GM18498 (cell line): ENCODE results near the gene NOXA1.

Source experiments
- ATAC-seq: cut with Tn5 transposase; IDR thresholded peaks from one replicate; pipeline ENCODE4 v1.9.1; 2021; ENCODE audit warnings: mild to moderate bottlenecking, moderate library complexity; ENCODE audit not compliant: unreplicated experiment

Gene NOXA1

DNA sequence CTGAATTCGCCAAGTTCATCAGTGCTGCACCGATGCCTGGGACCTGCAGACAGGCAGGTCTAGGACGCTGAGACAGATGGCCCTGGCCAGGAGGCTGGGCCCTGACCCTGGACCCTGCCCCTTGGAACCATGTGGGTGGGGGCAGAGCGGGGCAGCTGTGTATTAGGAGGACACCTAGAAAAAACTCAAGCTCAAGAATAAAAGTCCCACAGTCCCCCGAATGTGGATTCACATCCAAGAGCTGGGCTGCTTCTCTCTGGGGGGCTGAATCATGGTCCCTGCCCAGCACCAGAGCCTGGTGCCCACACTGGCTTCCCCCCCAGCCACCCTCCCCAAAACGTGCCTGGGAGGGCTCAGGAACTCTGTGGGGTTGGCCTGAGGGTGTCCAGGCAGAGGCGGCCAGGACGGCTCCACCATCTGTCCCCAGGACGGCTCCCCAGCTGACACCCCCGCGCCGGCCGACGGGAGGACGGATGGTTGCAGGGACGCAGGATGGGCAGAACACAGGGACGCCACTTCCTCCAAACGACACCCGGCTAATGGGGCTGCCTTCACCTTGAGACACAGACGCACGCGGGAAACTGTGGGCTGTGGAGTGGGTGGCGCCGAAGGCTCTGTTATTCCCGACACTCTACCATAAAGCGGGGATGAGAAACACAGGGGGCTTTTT, 35.2 kb upstream of the NOXA1 start:
- no peak for ATAC-seq

- ATAC-seq = no peak
Observed at GRCh38 chr9:137388589-137389427, 34.4 kb upstream of the NOXA1 start.

DNA sequence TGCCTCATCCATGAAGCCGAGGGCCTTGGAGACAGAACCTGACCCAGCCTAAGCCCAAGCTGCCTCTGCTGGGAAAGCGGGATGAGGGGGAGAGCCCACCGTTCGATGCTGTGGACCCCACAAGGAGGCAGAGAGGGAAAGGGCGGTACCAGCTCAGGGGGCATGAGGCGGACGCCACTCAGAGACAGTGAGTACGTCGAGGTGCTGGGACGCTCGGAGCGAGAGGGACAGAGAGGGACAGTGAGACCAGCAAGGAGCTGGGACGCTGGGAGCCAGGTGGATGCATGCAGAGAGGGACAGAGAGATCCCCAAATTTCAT, 33.8 kb upstream of the NOXA1 start:
- ATAC-seq = no peak

DNA sequence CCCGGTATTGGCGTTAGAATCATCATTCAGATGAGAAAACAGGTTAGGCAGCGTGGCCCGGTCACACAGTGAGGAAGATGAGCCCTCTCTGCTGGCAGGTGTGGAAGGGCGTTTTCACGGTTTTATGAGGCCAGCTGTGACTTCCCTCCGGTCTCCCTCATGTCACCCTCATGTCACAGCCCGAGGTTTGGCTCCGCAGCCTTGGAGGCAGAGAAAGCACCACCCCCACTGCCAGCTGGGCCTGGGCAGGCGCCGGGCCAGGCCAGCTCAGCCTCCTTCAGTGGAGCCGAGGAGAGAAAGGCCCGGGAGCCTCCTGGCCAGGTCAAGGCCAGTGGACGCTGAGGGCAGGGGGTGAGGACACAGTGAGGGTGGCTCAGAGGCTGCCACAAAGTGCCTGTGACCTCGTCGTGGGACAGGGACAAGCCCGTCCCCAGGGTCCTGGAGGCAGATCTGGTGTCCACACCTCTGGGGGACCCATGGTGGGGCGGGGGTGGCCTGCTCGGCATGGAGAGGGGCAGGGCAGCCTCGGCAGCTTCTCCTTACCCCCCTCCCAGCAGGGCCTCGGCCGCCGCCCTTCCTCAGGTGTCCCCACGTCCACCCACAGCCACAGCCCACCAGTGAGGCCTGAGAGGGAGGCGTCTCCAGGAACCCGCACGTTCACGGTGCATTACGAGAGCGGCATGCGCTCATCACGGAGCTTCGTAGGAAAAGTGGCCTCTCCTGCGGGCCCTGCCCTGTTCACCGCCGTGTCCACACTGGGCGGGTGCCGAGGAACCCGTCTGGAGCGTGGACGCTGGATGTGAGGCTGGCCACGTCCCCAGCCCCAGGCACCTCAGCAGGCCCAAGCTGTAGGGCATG, 32.4 kb upstream of the NOXA1 start:
- no peak for ATAC-seq

DNA sequence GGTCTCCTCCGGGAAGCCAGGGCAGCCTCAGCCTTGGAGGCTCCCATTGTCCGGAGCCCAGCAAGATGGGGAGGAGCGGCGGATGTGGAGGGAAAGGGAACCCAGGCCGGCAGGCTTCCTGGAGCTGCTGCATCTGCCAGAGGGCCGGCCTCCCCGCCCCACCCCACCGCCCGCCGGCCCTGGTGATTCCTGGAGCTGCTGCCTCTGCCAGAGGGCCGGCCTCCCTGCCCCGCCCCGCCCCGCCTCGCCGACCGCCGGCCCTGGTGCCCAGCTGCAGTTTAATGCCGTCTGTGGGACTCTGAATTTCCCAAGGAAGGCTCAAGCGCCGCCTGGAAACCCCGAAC, 31.8 kb upstream of the NOXA1 start:
- no peak for ATAC-seq

- no peak for ATAC-seq
Observed at GRCh38 chr9:137392232-137393007, 30.8 kb upstream of the NOXA1 start.

GRCh38 chr9:137393176-137394150, 29.7 kb upstream of the NOXA1 start:
- ATAC-seq = no peak

DNA sequence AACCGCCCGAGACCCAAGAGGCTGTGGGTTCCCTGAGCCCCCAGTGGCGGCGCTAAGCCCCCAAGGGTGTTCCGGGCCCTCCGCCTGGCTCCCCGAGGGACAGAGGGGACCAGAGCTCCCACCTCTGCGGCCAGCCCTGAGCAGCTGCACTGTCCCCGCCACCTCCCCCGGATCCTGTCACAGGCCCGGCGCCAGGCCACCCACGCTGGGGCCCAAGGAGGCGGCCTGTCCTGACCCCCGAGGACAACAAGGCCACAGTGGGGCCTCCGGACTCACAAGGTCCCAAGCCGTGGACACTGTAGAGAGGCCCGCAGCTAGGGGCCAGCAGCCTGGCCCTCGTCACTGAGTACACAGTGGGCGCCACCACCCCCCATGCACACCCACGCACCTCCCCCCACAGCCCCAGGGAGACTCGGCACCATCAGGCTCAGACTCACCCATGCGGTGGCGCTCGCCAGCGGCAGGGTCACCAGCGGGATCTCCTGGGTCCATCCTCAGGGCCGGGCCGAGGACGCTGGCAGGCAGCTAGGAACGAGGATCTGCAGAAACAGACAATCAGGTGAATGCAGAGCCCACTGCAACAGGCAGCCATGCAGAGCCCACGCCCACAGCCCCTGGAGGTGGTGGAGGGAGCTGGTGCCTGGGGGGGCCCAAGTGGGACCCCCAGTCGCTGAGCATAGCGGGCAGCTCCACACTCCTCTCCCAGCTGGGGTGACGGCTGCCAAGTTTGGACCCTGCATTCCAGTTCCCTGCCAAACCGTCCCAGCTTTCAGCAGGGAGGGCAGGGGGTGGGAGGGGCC, 28.1 kb upstream of the NOXA1 start:
- no peak for ATAC-seq

GRCh38 chr9:137395666-137396010, 27.6 kb upstream of the NOXA1 start:
- no peak for ATAC-seq

DNA sequence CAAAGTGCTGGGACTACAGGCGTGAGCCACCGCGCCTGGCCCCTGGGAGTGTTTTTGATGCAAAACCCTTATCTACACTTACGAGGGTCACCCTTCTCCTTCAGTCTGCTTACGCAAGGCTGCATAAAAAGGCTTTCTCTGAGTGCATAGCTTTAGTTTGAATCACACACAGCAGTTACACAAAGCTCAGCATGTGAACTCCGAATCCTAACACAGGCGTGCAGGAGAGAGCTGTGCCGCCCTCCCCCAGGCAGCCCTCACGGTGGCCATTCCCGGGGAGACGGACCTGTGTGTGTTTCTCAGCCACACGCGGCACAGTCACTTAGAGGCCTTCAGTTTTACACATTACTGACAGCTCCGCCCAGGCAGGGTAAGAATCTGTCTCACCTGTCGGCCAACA, 27.0 kb upstream of the NOXA1 start:
- ATAC-seq = no peak

GRCh38 chr9:137396634-137397367, 26.4 kb upstream of the NOXA1 start:
- no peak for ATAC-seq

DNA sequence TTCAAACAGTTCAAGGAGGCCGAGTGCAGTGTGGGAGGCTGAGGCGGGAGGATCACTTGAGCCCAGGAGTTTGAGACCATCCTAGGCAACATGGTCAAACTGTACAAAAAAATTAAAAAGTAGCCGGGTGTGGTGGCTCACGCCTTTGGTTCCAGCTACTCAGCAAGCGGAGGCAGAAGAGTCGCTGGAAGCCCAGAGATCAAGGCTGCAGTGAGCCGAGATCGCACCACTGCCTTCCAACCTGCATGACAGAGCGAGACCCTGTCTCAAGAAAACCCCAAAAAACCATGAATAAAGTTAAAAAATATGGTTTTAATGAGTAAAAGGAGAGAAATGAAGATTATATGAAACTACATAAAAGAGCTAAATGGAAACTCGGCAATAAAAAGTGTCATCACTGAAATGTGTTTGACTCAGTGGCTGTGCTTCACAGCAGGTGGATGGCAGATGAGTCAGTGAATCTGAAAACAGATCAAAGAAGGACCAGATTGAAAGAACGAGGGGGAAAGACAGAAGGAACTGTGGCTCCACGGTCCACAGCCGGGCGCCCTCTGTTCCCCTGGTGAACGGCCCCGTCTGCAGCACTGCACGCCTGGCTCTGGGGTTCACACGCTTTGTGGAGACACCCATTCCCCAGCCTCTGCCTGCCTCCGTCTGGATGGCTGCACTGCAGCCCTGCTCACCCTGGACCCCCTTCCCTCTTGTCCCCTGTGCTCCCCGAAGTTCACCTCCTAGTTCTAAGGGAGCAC, 25.3 kb upstream of the NOXA1 start:
- ATAC-seq = no peak

DNA sequence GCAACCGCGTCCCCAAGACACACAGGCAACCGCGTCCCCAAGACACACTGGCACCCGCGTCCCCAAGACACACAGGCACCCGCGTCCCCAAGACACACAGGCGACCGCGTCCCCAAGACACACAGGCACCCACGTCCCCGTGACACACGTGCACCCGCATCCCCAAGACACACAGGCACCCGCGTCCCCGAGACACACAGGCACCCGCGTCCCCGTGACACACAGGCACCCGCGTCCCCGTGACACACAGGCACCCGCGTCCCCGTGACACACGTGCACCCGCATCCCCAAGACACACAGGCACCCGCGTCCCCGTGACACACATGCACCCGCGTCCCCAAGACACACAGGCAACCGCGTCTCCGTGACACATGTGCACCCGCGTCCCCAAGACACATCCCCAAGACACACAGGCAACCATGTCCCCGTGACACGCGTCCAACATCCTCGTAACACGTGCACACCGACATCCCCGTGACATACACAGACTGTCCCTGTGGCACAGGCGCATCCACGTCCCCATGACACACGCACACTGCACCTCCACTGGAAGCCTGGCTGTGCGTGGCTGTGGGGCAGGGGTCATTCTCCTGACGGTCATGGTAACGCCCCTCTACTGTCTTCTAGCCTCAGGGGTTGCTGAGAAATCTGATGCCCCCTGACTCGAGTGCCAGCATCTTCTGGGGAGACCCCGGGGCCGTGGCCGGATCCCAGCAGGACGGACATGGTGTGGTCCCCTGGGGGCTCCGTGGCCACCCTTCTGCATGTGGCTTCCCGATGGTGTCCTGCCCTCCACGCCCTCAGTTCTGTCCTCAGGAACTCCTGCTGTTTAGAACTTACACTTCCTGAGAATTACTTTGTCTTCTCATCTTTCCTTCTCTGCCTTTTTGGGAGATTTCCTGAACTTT, 24.4 kb upstream of the NOXA1 start:
- no peak for ATAC-seq

GRCh38 chr9:137402746-137403145, 20.4 kb upstream of the NOXA1 start:
- no peak for ATAC-seq

GRCh38 chr9:137403269-137403668, 19.9 kb upstream of the NOXA1 start:
- no peak for ATAC-seq

DNA sequence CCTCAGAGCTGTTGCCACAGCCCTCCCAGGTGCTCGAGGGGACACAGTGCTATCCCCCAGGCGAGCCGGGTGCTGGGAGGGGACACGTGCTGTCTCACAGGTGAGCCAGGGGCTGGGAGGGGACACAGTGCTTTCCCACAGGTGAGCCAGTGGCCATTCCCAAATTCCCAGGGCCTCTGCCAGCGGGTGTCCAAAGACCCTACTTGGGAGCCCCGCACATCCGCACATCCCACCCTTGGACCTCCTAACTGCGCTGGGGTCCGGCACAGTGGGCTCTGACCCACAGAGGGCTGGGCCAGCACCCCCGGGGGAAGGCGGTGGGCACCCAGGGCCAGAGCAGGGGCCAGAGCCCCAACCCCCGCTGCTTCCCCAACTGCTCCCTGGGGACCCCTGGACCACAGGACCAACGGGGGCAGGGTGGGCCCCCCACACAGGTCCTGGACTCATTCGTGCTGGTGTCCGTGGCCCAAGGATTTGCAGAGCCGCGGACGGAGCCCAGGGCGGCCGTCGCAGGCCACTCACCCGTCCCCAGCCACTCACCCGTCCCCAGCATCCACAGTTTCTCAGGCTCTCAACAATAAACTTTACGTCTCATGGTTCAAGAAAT, 18.1 kb upstream of the NOXA1 start:
- ATAC-seq = no peak
